SIG-M5 treated with dmso at 0.1 percent for 504 hours (cell line): ENCODE measurements around the gene TMEM167B.

Source experiments
- DNase-seq: peaks from one replicate; lab custom pipeline; 2025; ENCODE audit not compliant: unreplicated experiment; lab: John Stamatoyannopoulos, UW

The TMEM167B gene

GRCh38 chr1:109080441-109081082, 10.0 kb upstream of the TMEM167B start:
- no peak for DNase-seq

- DNase-seq, result no peak
These were observed 7.1 kb upstream of the TMEM167B start for GRCh38 chr1:109083501-109083900.

GRCh38 chr1:109083923-109084322, 6.6 kb upstream of the TMEM167B start:
- peak; percentile 35 for DNase-seq

GRCh38 chr1:109084563-109085517, 5.7 kb upstream of the TMEM167B start:
- no peak for DNase-seq

- peak; percentile 41 for DNase-seq
These were observed 1.1 kb upstream of the TMEM167B start for GRCh38 chr1:109089242-109090015.

GRCh38 chr1:109091078-109091838, 694 bp downstream of the TMEM167B start:
- DNase-seq, result peak; percentile 70

GRCh38 chr1:109091839-109092193, 1.3 kb downstream of the TMEM167B start:
- peak; percentile 56 for DNase-seq

GRCh38 chr1:109094377-109094803, 3.8 kb downstream of the TMEM167B start:
- no peak for DNase-seq

GRCh38 chr1:109094871-109095270, 4.3 kb downstream of the TMEM167B start:
- DNase-seq, result no peak

GRCh38 chr1:109095631-109096030, 5.1 kb downstream of the TMEM167B start:
- DNase-seq, result no peak

GRCh38 chr1:109096120-109096519, 5.6 kb downstream of the TMEM167B start:
- peak; percentile 19 for DNase-seq

- peak; percentile 95 for DNase-seq
These were observed 9.6 kb downstream of the TMEM167B start for GRCh38 chr1:109099938-109100773.

- peak; percentile 29 for DNase-seq
These were observed 14.0 kb downstream of the TMEM167B start for GRCh38 chr1:109104364-109105151.

- DNase-seq, result peak; percentile 40
These were observed 15.3 kb downstream of the TMEM167B start for GRCh38 chr1:109105881-109106280.

- no peak for DNase-seq
These were observed 17.2 kb downstream of the TMEM167B start for GRCh38 chr1:109107785-109108184.

GRCh38 chr1:109109906-109110305, 19.3 kb downstream of the TMEM167B start:
- no peak for DNase-seq

- DNase-seq, result peak; percentile 69
These were observed 21.0 kb downstream of the TMEM167B start for GRCh38 chr1:109111386-109112055.

GRCh38 chr1:109112056-109112651, 21.6 kb downstream of the TMEM167B start:
- peak; percentile 51 for DNase-seq
